HG03571 (cell line): Measurements from ENCODE around the gene PIK3CG.
A peak's percentile ranks its signal among the peaks of the same experiment; 100 is the strongest.
"Not testable (repeated sequence)": the region's sequence is repeated elsewhere in the genome, so short reads cannot be mapped to it uniquely, and the experiment has no call there.

ENCODE experiments used
- ATAC-seq: cut with Tn5 transposase; IDR thresholded peaks from one replicate; pipeline ENCODE4 v1.9.1; 2021; ENCODE audit not compliant: unreplicated experiment

Gene PIK3CG

DNA sequence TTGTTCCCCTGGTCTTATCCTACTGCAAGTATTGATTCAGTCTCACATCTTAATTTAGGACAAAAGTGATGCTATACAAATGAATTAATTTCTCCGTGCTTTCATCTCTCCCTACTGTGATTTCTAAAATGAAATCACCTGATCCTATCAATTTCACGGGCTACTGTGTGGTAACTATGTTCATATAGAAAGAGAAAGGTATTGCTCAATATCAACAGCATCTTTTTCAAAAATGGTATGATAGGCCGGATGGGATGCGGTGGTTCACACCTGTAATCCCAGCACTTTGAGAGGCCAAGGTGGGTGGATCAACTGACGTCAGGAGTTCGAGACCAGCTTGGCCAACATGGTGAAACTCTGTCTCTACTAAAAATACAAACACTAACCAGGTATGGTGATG lies 71.2 kb downstream of the PIK3CG start:
- no peak for ATAC-seq

DNA sequence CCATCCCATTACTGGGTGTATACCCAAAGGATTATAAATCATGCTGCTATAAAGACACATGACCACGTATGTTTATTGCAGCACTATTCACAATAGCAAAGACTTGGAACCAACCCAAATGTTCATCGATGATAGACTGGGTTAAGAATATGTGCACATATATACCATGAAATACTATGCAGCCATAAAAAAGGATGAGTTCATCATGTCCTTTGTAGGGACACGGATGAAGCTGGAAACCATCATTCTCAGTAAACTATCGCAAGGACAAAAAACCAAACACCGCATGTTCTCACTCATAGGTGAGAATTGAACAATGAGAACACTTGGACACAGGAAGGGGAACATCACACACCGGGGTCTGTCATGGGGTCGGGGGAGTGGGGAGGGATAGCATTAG lies 73.0 kb downstream of the PIK3CG start:
- not testable (repeated sequence) for ATAC-seq

DNA sequence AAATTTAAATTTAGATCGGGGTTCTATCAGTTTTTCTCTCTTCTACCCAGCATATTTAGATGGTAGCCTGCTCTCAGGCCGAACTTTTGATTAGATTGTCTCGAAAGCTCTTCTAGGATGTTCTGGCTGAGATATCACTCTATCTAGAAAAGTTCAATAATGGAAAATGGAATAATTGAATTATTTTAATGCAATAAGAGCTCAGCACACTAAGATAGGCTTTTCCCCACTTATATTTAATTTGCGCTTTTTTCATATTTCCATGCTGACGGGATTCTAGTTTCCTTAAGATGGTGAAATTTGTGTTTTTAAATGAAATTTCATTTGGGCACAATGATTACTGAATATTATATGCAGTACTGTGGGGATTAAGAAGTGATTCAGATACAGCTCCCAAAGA lies 73.7 kb downstream of the PIK3CG start:
- no peak for ATAC-seq

DNA sequence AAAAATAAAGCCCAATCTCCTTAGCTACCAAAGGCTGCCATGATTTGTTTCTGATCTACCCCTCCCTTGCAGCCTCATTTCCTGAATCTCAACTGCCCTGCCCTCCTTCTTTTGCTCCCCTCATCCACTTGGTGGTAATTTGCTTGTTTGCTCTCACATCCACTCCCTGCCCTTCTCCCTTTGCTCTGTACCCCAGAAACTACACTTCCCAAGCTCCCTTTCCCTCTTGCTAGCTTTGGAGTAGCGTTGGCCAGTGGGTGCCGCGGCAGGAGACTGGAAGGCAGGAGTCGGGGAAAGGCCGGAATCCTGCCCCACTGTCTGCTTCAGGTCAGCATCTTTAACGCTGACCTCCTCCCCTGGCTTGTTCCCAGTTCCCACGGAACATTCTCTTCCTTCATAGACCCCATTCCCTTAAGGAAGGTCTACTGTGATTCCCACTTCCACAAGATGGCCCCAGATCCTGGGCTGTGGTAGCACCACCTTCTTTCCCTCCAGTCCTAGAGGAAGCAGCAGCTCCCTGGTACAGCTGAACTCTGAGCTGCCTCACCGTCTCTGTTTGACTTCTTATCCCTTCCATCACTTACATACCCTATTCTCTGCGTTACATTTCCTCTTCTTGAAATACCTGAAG lies 79.1 kb downstream of the PIK3CG start:
- no peak for ATAC-seq

DNA sequence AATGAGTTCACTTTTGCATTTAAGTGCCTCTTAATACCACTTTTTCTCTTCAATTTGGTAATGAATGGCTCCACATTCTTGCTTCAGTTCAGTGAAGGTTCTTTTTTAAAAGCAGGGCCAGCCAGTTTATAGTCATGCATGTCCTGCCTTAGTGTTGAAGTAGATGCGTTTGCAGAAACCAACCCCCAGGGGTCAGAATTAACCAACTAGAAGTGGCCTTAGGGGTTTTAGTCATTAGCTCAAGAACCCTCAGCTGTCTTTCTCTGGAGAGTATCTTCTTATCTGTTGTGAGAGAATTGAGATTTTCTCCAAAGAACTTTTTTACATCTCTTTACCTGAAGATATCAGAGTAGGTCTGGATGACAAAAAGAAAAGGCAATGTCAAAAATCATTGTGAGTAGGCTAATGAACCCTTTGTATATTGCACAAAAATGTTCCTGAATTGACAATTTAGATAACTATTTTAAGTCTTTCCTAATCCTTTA lies 82.2 kb downstream of the PIK3CG start:
- peak; percentile 72 for ATAC-seq

DNA sequence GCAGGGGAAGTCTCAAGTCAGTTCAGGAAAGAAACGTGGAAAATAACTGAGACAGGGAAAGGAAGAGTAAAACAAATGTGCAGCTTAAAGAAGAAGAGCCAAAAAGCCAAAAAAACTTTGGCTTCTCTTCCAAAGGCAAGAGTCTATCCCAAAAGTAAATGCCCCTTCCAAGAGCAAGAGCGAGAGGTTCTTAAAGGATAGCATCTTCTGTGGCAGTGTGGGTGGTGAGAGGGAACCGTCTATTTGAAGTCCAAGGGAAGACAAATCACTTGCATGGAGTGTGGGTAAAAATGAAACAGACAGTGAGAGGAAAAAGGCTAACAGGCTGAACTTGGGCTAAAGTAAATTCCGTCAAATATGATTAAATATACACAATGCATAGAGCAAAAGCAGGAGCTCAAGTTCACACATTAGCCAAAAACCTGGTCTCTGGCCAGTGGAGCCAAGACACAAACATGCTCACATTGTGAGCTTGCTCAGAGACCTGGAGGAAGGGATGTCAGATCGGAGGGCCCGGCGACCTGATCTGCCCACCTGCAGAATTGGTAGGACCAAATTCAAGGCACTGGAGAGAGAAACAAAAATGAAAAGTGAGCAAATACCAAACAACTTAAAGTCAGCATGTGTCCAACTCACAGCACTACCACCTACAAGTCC lies 87.0 kb downstream of the PIK3CG start:
- ATAC-seq, result no peak

DNA sequence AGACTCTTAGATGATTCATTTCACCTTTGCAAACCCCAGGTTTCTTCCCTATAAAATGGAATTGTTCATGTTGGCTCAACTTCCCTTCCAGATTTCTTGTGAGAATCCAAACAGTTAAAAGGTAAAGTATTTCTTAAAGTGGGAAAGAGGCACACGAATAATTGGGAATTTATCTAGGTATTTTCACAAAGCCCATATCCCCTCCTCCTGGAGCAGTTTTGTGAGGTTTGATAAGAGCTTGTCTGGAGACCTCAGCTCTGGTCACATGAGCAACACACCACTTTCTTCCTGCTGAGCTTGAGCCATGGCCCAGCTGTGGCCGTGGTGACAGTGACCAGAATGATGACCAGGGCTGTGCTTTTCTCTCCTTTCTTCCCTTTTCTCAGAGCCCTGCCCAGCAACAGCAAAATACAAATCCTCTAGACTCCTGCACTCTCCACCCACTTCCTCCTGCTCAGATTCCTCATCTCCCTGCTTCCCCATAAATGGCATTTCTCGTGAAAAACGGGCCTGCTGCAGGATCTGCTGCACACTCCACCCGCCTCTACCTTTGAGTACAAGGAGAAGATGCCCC lies 87.7 kb downstream of the PIK3CG start:
- ATAC-seq, result no peak

DNA sequence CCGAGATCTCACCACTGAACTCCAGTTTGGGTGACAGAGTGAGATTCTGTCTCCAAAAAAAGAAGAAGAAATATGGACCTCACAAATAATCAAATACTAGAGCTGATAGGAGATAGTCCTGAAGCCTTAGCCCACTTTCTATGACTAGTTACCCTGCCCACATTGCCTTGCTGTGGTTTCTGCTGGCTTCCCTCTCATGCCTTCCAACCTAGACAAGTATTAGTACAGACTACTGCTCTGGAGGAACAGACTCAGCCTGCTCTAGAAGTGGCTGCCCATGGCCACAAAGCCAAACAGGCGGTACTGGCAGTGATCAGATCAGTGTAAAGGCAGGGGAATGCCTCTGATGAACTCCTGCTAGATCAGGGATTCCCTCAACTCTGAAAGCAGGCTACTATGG lies 89.8 kb downstream of the PIK3CG start:
- no peak for ATAC-seq

DNA sequence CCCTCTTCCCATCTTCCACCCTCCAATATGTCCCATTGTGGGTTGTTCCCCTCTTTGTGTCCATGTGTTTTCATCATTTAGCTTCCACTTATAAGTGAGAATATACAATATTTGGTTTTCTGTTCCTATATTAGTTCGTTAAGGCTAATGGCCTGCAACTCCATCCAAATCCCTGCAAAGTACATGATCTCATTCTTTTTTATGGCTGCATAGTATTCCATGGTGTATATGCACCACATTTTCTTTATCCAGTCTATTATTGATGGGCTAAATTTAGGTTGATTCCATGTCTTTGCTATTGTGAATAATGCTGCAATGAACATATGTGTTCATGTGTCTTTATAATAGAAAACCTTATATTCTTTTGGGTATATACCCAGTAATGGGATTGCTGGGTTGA lies 90.8 kb downstream of the PIK3CG start:
- not testable (repeated sequence) for ATAC-seq
